Stimulated activated CD4-positive, alpha-beta T cell treated with anti-CD3 and anti-CD28 coated beads, TNF-alpha, amount 100 ng/mL, for 24 hours (primary cell): Measurements from ENCODE around the gene MAD1L1.

ENCODE experiments used
- DNase-seq, 3 experiments: peaks; one replicate each; pipeline ENCODE4 v3.0.0-alpha.2; 2020; ENCODE audit warnings: low read depth in 3 of 3

The MAD1L1 gene

GRCh38 chr7:1957471-1958225 is 275.1 kb downstream of the MAD1L1 start:
- DNase-seq: no peak

GRCh38 chr7:1956611-1957470 is 275.9 kb downstream of the MAD1L1 start:
- DNase-seq: no peak

- no peak for DNase-seq
These were observed 276.6 kb downstream of the MAD1L1 start for GRCh38 chr7:1956141-1956540.

DNA sequence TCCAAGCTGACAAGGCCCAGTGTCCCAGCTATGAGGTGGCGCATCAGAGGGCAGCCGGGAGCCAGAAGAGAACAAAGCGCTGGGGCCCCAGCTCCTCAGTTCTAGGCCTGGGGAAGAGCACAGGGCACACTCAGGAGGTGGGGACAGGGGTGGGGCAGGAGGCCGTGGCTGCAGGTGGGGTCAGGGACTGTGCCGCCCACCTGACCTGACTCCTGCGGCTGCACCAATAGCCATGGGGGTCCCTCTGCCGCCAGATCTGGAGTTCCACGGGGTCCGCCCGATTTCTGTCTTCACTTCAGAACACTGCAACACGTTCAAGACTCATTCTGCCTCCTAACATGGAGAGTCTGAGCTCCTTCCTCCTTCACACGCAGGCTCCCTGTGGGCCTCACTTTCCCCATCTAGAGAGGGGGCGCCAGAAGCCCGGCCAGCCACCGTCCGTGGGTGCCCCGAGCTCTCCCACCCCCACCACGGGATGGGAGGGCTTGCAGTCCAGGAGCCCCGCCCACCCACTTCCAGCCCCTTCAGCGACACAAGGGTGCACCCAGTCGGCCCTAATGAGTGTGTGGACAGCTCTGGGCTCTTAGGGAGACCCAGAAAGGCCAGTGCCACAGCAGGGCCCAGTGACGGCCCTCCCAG is 278.3 kb downstream of the MAD1L1 start:
- DNase-seq: no peak

DNA sequence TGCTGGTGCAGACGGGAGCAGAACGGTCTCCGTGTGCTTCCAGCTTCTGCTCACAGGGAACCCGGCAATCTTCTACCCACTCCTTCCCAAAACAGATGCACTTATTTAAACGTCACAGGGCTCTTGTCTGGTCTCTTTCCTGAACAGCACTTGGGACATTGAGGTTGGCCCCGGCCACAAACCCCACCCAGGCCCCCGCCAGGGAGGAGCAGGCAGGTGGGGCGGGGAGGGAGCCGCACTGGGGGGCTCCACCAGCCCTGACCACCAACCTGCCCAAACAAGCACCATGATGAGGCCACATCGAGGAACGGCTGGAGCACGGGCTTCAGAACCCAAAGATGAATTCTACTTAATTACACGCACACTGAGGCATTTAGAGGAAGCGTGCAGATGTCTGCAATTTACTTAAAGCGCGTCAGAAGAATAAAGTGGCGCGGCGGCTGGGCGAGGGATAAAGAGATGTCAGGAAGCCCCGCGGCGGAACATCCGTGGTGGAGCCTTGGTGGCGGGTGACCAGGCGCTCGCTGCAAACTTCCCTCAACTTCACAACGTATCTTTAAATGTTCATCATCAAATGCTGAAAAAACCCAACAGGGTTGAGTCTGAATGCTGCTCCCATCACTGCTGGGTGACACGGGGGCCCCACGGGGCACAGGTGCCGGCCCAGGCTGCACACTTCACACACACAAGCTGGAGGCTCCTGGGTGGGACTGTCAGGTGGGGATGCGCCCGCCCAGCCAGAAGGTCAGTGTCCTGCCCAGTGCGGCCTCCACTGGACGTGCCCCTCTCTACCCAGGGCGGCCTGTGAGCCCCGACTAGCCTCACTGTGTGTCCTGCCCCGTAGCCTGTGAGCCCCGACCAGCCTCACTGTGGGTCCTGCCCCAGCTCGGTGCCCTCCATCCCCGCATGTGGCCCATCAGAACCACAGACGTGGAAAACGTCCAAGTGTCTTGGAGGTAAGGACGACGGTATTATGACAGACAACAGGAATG is 279.2 kb downstream of the MAD1L1 start:
- DNase-seq: no peak

DNA sequence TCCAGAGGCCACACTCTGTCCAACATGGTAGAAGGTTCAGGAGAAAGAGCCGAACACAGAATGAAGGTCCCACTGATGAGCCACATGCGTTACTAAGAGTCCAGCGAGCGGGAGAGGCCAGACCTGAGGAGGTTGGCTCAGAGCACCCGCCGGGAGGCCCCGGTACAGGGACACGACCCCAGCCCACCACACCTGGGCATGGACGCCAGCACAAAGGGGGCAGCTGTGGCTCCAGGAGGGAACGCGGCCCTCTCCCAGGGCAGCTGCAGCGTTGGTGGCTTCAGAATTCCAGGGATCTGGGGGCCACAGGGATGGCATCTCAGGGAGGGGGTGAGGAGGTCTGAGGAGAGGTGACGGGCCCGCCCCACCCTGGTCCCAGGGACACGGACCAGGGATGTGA is 280.0 kb downstream of the MAD1L1 start:
- no peak for DNase-seq

DNA sequence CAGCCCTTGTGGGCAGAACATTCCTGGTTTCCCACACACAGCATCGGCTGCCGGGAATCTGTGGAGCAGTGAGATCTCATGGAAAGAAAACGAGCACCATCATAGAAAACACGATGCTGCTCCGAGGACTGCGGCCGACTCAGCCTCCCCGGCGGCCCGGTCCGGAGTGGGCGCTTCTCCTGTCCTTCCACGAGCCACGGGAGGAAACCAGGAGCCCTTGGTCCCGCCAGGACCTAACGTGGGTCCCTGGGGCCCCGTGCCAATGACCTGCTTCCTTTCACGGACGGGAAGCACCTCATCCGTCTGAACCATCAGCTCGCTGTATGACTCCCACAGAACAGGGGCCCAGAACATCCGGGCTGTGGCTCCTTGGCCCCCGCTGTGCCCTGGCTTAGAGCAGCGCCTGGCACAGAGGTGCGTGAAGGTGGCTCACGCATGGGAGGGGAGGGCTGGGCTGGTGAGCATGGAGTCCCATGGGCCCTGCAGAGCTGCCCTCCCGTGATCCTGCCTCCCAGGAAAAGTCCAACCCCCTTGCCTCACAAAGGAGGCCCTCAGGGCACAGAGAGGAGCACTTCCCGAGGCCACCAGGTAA is 280.5 kb downstream of the MAD1L1 start:
- DNase-seq: no peak

DNA sequence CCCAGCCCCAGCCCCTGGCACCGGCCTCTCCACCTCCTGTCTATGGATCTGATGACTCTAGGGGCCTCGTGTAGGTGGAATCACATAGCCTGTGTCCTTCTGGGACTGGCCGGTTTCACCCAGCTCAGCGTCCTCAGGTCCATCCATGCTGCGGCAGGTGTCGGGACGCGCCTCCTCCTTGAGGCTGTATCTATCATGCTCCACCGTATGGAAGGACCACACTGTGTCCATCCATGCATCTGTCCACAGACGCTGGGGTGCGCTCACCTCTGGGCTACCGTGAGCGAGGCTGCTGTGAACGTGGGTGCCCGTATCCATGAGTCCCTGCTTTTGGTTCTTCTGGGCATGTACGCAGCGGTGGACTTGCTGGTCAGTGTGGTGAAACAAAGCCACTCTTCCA is 281.1 kb downstream of the MAD1L1 start:
- no peak for DNase-seq

DNA sequence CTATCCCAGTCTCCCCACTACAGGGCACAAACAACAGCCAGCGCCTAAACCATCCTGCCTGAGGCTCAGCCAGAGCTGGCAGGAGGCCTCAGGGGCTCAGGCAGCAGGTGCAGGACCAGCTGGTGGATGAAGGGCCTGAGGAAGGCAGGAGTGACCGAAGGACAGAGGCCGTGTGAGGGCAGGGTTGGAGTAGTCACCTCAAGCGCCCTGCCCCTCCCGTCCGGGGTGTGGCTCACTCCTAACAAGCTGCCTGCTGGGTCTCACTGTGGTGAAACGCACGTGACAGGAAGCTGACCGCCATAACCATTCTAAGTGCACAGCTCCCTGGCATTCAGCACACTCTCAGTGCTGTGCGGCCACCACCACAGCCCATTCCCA is 281.6 kb downstream of the MAD1L1 start:
- no peak for DNase-seq

GRCh38 chr7:1950452-1951158 is 282.1 kb downstream of the MAD1L1 start:
- DNase-seq: no peak

GRCh38 chr7:1950066-1950451 is 282.7 kb downstream of the MAD1L1 start:
- DNase-seq: no peak

GRCh38 chr7:1949681-1950055 is 283.1 kb downstream of the MAD1L1 start:
- no peak for DNase-seq

DNA sequence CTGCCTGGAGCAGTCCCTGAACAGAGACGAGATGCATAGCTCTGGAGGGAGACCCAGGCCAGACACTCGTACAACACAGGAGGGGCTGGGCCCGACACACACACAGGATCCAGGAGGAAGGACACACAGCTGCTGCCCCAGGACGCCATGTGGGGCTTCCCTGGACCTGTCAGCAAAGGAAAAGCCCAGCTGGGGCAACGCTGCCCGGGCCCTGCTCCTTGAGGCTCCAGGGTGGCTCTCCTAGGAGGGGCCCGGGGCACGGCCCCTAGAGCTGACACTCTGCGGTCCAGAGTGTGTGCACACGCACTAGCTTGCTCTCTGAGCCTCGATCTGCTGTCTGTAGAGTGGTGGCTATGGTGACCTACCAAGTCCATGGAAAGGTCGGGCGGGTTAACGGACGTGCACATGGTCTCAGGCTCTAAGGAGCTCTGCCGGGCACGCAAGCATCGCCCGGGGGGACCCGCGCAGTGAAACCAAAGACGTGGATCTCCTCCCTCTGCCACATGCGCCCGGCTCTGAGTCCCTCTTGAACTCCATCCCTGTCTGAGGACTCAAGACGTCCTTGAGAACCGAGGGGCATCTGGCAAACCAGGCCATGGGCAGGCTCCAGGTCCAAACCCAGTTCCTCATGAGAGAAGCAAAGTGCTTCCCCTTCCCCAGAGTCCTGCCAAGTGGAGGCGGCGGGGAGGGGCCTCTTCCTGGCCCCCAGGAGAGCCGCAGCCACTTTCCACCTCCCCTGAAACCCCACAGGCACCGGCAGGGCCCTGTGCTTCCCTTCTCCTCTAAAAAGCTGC is 283.7 kb downstream of the MAD1L1 start:
- DNase-seq: no peak

DNA sequence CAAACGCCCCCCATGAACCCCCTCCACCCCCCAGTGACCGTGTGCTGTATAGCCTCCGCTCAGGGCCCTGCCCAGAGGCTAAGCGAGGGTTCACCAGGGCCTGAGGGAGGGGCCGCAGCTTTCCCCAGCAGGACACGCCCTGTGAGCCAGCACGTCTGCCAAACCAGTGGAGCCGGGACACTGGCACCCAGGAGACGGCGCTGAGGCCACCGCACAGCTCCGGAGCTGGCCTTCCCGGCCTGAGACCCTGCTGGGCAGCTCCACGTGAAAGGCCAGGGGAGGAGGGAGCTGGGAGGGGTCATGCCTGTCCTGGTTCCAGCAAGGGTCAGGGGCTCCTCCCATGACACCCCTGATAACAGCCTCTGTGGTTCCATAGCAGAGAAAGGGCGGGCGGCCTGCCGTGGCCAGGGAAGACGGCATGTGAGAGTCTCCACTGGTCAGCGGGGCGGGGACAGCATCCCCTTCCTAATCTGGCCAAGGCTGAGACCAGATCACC is 284.4 kb downstream of the MAD1L1 start:
- no peak for DNase-seq

GRCh38 chr7:1947586-1948217 is 285.0 kb downstream of the MAD1L1 start:
- no peak for DNase-seq

GRCh38 chr7:1946773-1947450 is 285.8 kb downstream of the MAD1L1 start:
- no peak for DNase-seq

DNA sequence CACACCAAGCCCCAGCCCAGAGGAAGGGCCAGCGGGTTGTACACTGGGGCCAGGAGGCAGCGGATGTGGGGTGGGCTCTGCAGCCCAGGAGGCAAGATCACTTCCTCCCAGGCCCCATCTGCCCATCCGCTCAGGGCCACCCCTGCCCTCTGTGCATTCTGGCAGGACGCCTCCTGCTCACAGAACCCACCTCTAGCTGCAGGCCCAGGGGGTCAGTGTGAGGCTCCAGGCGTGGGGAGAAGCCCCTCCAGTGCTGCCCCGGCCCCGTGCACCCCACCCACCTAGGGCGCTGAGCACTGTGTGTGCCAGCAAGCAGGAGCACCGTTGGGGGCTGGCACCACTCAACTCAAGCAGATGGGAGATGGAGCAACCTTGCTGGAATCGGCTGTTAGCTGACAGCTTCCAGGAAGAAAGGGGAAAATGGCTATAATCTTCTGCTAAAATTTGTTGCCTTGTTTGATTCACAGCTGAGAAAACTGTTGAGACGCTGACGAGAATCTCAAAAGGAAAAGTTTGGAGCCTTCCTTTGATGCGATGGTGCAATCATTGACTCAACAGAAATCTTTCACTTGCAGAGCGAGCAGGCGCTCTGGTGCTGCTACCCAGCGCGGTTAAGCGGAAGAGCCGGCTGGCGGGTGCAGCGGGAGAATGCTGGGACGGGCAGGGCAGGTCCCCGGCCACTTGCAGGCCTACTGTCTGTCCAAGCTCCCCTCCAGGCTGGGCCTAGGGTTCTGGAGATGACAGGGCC is 286.5 kb downstream of the MAD1L1 start:
- no peak for DNase-seq

DNA sequence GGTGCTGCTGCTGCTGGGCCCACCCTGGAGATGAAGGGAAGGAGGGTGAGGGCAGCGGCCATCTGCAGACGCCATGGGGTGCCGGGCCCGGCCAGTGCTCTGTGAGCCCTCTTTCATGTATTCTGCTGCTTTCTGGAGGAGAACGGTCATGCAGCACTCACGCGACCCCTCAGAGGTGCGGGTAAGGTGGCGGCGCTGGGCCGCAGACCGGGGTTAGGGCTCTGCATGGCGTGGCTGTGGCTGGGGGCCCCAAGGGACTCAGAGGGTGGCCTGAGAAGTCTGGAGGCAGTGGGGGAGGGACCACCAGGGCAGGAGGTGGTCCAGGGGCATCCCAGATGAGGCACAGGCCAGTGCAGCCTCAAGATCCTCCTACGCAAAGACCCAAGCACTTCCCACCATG is 287.2 kb downstream of the MAD1L1 start:
- no peak for DNase-seq
